HG03460 (cell line): ENCODE results near the gene COG3.

Experiments used
- ATAC-seq: cut with Tn5 transposase; IDR thresholded peaks from one replicate; pipeline ENCODE4 v1.9.1; 2021; ENCODE audit not compliant: unreplicated experiment

COG3 gene

DNA sequence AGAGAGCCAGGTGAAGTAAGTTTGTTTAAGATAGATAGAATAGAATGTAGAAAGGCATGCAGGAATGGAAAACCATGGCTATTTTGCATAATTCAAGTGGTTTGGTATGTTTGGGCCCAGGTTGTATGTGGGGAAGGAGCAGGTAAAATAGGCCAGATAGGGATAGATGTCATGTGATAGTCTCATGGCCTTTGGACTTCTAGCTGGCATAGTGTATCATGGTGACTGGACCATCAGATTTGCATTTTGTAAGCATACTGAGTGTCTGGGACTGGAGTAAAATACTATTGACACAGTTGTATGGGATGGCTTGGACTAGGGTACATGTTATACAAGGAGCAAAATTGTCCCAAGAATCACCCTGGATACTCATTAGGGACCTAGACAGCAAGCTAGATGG, 38.9 kb downstream of the COG3 start:
- ATAC-seq, result no peak

DNA sequence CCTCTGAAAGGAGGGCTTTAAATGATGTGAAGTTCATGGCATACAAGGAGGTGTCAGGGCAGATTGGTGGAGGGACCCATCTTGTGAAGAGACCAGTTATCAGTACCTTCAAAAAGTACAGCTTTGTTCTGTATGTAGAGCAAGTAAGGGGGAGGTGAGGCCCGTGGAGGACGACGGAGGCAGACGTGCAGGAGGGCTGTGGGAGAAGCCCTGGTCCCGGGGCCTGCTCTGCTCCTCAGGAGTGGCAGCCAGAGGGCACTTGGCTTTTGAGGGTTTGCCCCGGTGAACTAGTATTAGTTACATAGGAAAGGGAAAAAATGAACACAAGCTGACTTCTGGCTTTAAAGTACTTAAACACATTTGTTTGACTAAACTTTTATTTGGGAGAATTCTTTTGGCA, 42.1 kb downstream of the COG3 start:
- no peak for ATAC-seq

DNA sequence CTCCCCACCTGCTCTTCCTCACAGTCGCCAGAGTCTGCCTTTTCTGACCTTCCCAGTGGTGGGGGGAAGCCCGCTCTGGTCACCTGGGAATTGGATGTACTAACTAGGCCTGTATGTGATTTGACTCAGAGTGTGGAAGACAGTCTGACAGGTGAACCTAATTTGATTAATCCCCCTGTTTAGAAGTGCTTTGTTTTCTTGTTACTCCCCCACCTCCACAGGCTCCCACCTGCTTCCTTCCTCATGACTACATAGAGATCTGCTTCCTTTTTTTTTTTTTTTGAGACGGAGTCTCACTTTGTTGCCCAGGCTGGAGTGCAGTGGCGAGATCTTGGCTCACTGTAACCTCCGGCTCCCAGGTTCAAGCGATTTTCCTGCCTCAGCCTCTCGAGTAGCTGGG, 44.0 kb downstream of the COG3 start:
- ATAC-seq, result no peak

DNA sequence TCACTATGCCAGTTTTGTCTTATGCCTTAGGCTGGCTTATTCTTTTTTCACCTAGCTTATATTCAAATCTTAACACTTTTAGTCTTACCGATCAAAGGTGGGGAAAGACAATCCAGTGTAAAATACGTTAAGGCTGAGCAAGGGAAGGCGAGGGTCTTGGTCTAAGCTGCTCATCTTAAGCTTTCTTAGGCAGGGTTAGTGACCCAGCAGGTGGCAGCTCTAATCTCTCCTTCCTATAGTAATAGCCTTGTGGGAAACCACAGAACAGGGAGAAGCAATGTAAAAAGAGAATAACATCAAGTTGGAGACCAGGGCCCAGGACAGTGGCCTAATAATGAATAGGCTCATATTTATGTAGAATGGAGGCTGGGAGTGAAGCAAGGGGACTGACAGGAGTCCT, 45.9 kb downstream of the COG3 start:
- no peak for ATAC-seq

DNA sequence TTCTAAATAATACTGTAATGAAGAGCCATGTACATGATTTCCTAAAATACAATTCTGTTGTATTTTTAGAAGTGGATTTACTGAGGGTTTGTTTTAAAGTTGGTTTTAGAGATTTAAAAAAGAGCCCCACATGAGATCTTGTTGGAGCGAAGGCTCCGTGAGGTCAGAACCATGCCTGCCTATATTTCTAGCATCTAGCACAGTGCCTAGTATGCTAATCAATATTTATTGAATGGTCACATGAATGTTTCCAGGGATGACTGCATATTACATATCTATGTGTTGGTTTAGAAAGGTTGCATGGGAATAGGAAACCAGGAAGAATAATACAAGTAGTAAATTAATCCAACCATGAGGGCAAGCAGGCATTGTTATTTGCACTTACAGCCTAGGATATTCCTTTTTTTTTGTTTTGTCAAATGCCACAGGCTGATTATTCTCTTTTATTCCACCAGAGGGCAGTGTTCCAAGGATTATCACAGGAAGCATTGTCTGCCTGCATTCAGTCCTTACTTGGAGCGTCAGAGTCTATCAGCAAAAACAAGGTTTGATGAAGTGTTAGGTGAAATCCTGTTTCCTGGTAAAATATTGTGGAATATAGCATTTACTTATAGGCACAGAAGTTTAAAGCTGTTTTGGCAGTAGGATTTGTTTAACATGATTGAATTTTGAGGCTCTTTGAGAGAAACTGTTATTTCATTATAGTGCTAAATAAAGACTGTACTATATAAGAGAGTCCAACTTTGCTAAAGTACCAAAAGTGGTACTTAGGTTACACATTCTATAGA, 46.8 kb downstream of the COG3 start:
- ATAC-seq, result no peak

DNA sequence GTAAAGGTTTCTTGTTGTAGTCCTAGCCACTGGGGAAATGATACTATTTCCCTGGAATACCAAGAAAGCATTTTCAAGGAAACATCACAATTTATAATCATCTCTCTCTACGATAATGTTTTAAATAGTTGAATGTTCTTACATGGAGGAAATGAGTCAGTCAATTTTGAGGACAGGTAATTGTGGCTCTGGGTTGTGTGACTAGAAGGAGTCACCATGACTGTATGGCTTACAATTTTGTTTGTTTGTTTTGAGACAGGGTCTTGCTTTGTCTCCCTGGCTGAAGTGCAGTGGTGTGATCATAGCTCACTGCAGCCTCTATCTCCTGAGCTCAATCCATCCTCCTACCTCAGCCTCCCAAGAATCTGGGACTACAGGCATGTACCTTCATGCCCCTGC, 47.4 kb downstream of the COG3 start:
- ATAC-seq, result no peak

DNA sequence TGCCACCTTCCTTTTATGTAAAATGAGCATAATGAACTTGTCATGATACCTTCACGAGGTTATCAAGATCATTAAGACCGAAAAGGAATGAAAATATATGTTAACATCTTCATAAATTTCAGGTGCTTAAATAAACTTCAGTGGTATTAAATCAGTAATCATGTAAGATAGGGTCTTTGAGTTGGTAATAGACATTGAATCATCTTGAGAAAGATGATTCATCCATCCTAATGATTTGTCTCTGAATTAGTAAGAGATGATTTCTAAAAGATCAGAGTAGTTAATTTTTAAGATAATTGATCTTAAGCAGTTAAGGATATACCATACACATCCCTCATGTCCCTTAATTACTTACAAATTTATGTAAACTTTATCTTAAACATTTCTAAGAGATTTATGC, 52.0 kb downstream of the COG3 start:
- no peak for ATAC-seq

DNA sequence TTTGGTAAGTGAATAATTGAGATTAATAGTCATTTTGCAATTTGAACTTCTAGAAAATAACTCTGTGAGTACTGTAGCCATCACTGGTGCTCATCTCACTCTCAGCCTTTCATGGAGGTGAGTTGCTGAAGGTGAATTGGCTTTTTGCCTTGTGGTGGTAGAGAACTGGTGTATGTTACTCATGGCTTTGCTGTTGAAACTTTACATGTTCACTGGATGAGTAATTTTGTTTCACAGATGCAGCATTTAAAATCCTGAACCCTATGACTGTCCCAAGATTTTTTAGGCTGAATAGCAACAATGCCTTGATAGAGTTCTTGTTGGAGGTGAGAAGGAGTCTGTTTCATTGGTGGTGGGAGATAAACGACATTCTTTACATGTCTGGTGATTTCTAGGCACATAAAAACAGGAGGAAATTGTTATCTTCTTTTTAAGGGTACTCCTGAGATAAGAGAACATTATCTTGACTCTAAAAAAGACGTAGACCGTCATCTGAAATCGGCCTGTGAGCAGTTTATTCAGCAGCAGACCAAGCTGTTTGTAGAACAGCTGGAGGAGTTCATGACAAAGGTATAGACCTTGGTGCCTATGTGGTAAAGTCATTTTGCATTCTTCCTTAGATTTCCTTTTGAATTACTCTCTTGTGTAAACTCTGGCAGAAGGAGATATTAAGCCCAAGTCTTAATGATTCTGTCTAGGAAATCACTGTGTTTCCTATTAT, 53.9 kb downstream of the COG3 start:
- no peak for ATAC-seq

DNA sequence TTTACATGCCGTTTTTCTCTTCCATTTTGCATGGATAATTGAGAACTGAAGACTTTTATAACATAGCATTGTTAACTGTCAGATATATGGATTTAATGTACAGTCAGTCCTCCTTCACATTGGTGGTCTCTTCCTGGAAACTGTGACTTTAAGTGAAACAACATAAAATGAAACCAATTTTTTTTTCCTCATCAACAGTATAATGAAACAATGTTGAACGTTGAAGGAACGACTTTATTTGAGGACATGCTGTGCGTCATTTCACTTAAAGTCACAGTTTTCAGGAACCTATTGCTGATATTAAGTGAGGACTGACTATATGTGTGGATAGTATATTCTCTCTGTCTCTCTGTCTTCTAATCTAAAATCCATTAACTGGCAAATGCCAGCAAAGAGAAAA, 54.8 kb downstream of the COG3 start:
- no peak for ATAC-seq

DNA sequence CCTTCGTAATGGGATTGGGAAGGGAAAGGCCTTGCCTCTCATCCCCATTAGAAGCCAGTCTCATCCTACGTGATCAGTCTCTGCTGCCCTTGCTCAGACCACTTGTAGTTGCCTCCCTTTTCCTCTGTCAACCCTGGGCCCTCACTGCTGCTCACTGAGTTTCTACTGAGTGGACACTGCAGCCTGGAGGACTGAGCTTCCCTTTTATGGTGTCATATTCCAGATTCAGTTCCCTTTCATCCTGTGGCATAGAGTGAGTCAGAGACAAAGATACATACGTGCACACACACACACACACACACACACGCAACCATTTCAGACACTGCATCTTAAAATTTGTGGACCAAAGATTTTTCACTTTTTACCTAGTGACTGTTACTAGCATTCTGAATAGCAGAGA, 56.6 kb downstream of the COG3 start:
- ATAC-seq, result no peak

DNA sequence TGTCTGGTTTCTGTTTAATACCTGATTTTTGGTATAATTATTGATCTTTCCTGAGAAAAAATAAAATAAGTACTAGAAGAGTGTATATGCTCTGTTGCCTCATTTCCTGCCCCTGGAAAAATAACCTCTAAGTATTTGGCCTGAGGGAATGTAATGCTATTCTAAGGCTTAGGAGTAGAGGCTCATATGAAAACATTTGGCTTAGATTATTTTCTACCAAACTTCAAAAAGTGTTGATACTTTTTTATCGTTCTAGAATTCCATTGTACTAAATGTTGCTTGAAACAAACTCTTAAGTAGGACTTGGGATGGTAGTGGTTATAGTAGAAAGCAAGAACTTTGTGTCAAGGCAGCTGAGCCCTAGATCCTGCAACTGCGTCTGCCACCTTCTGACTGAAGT, 57.8 kb downstream of the COG3 start:
- no peak for ATAC-seq

DNA sequence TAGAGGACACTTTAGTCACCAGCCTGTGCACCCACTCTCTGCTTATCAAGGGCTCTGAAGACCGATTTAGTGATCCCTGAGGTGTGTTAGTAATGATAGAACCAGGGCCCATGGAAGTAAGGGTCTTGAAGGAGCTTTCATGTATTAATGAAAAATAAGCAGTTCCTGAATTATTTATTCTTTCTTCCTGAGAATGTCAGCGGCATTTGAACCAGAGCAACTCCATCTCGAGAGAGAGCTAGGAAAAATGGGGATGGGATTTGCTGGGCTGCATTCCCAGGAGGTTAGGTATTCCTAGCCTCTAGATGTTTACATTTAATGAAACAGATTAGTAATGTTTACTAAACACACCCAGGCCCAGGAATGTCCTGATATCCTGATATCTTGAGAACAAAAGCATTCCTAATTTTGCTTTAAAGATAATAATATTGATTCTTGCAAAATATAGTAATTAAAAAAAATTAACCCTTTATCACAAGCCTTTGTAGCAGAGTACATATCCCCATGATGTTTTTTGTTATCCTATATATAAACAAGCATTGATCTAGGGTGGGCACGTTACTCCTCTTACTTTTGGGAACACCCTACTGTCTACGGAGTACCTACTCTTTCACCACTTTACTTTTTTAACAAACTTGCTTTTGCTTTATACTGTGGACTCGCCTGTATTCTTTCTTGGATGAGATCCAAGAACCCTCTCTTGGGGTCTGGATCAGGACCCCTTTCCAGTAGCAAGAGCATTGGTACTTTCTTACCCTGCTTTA, 63.1 kb downstream of the COG3 start:
- no peak for ATAC-seq

DNA sequence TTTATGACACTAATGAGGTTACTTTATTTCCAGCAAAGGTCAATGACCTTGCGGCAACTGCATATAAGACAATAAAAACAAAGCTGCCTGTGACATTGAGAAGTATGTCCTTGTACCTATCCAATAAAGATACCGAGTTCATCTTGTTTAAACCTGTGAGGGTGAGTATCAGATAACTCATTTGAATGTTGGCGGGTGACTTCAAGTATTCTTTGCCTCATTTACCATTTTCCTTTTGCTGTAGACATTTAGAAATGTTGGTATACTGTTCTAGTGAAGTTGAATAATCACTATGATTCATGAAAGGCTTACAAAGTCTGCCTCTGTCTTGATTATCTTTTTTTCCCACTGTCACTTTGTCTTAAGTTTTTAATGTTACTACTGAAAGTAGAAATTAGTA, 65.0 kb downstream of the COG3 start:
- ATAC-seq, result no peak

DNA sequence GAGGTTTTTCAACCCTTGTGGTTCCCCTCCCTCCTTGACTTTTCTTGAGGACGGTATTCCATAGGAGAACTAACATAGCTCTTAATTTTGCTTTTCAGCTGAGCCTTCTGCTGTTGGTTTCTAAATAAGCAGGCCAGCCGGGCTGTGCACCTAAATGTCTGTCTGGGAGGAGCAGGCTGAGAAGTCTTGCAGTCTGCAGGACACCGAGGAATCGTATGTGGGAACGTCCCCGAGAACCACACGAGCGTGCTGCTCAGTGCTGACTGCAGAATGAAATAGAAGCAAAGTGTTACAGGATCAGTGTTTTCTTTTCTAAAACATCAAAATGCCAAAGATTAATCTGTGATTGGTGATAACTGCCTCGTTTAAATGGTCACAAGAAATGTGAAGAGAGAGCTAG, 69.9 kb downstream of the COG3 start:
- no peak for ATAC-seq

DNA sequence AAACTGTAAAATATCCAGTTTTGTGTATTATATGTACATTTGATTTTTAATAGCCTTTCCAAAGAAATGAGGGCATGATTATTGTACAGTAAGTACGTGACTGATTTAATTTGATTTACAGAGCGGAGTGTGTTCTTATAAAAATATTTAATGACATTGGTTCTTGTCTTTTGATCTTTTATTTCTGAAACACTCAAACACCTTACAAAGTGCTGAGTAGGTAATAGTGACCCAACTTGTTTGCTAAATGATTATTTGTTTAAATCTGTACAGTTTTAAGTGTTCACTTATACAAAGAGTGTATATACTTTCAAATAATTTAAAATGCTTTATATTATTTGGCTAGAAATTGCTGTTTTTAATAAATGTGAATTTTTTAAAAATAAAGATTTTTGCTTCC, 71.5 kb downstream of the COG3 start:
- no peak for ATAC-seq

DNA sequence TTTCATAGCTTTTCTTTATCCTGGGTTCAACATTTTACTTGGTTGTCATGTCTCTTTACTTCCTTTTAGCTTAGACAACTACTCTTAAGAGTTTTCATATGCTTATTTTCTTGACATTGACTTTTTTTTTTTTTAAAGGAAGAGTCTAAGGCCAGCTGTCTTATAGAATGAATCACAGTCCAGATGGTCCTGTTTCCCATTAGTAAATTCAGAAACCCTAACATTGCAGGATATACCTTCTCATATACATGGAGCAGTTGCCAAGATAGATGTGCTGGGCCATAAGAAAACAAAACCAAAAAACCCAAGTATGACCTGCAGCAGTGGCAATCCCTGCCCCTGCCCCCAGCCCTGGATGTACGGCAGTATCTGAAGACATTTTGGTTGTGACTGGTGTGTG, 72.8 kb downstream of the COG3 start:
- no peak for ATAC-seq

DNA sequence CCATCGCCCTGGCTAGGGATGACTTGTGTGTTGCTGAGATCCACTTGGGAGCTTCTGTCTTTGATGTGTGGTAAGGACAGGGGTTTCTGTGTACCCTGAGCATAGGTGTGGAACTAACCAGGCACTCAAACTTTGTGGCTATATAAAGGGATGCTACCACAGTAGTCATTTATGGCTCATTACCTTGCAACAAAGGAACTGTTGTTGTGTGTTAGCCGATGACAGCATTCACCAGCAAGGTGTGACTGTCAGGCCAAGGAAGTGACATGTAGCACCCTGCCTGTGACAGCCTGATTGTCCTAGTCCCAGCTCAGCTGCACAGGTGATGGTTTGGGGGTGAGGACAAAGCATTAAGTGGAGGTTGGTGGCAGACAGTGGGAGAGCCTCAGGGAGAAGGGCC, 73.6 kb downstream of the COG3 start:
- ATAC-seq, result no peak

DNA sequence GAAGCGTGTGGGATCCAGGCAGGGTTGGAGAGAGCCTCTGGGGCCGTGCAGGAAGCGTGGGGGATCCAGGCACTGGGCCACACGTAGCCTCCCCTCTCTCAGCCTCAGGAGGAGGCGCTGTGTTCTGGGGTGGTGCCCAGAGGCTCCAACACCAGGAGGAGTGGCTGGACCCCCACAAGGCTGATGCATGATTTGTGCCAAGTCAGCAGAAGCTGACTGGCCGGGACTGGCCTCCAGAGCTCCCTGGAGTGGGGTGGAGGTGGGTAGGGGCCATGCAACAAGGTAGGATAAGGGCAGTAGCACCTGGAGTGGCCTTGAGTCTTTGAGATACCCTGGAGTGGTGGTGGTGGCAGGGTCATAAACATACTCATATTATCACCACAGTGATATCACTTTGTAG, 75.5 kb downstream of the COG3 start:
- no peak for ATAC-seq

DNA sequence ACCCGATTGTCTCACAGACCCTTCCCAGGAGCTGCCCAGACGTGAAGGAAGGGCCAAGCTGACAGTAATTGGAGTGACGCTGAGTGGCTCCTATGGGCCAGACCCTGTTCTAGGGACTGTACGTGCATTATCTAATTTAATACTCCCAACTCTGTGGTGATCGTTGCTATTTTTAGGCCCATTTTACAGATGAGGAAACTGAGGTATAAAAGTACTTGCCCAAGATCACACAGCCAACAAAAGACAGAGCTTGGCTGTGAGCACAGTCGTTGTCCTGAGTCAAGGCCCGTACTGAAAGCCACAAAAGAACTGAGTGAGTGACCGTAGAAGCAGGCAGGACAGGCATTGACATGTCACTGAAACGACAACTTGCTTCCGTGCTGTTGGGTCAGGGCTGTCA, 76.1 kb downstream of the COG3 start:
- ATAC-seq, result no peak

DNA sequence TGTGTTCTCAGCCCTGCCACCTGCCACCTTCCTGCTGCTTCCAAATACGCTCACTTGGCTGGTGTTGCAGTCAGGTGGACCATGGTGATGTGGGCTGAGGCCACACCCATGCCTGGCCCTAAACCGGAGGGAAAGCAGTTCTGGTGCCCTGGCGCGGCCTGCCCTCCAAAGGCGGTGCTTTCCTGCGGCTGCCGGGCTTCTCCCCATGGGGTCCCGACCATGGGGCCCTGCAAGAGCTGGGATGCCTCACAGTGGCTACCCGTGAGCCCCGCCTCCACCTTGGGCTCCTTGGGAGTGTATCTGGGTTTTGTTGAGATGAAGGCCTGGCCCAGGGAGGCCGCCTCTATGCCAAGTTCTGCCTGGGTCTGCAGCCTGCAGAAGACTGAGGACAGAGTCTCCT, 77.1 kb downstream of the COG3 start:
- ATAC-seq, result no peak

DNA sequence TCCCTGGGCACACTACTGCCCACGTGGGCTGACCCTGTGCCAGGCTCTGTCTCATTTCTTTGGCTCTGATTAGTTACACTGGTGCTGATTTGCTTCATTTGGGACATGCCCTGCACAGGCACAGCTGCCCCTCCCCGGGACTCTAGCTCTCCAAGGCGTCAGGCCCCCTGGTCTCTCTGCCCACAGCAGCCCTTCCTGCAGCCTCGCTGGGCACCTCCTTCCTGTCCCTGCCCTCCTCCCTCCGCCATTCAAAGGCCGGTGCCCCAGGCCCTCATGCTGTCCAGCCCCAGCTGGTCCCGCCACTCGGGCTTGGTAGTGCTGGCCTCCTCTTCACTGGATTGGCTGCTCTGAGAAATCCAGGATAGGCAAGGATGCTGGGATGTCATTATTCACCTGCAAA, 77.7 kb downstream of the COG3 start:
- no peak for ATAC-seq

DNA sequence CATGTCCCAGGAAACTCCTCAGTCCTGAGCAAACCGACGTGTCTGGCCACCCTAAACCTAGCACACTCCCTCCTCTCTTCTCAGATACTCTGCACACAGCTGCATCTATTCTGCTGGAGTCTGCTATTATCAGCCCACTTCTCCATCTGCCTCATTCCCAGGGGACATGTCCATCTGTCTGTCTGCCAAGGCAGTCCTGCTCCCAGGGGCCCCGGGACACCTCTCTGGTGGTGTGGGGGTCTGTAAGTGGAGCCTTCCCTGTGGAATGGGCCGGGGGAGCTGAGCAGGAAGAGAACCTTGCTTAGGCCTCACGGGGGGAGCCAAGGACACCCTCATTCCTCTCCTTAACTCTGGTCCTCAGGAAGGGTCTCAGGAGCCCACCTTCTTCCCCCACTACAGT, 78.1 kb downstream of the COG3 start:
- ATAC-seq, result no peak
